K562 (cell line): Measurements from ENCODE around the gene LRP4. TPM values are rescaled to one million over a fixed set of nuclear protein-coding genes. Genes with fewer than 3 reads are reported as not detected.

Experiments used
- ATAC-seq: fragments of 200-7000 bp; cut with Tn5 transposase; 3 replicates; pipeline ENCODE4 v1.9.1; 2020; ENCODE audit warnings: moderate library complexity
- BruUV-seq: library from RNA; stranded (reverse); fragments of 400-500 nt; replicated peaks from 2 replicates; lab custom pipeline; 2021; lab: Mats Ljungman, UMichigan
- CTCF ChIA-PET: fragments of 300-600 bp; formaldehyde crosslinking; extraction: SDS; loops from one replicate; lab custom pipeline; 2021; ENCODE audit warnings: low intra/inter-chr PET ratio; lab: Yijun Ruan, JAX
- POLR2A ChIA-PET: fragments of 300-600, 350-650 bp; sonication (Branson Sonifier 250); formaldehyde crosslinking; extraction: SDS; loops from one replicate; lab custom pipeline; 2021; ENCODE audit warnings: antibody characterized with exemption, inconsistent platforms; lab: Yijun Ruan, JAX
- DNase-seq, 4 experiments: peaks; one replicate each; pipeline versions ENCODE4 v3.0.0 to v3.0.0-alpha.2; 2011 to 2018; ENCODE audit warnings: low spot score in 3 of 4, mixed read lengths in 3 of 4; ENCODE audit errors: extremely low read depth in 1 of 4
- FAIRE-seq: peaks from 2 replicates; lab custom pipeline; 2011; peaks lifted over from hg19 to GRCh38; lab: Jason Lieb, UNC
- H2AFZ ChIP-seq: 2 replicates; pipeline ENCODE4 v1.6.0; 2011; ENCODE audit warnings: low read depth, low read length, control low read depth, inconsistent platforms
- H3K27ac ChIP-seq: fragments of 200-600 bp; 3 replicates; pipeline ENCODE4 v1.8.0; 2011; ENCODE audit warnings: low read depth, mild to moderate bottlenecking, control low read depth, inconsistent platforms, low read length, moderate library complexity, mixed read lengths; ENCODE audit errors: extremely low read depth
- H3K27me3 ChIP-seq, 2 experiments: fragments of 300-600 bp in 1 of 2; 2 replicates in 1 of 2; 3 replicates in 1 of 2; pipeline versions ENCODE4 v1.6.0 to v1.8.0; 2011; ENCODE audit warnings: inconsistent platforms in 2 of 2, low read length in 2 of 2, mild to moderate bottlenecking in 1 of 2, mixed read lengths in 1 of 2, moderate library complexity in 1 of 2; ENCODE audit not compliant: control insufficient read depth in 2 of 2, insufficient read depth in 2 of 2
- H3K36me3 ChIP-seq: fragments of 300-600 bp; 3 replicates; pipeline ENCODE4 v1.8.0; 2011; ENCODE audit warnings: mild to moderate bottlenecking, low read length, inconsistent platforms; ENCODE audit not compliant: control insufficient read depth, insufficient read depth
- H3K4me1 ChIP-seq, 2 experiments: fragments of 200-600 bp in 1 of 2; replicated peaks in 1 of 2; 2 replicates in 1 of 2; 3 replicates in 1 of 2; pipeline versions ENCODE4 v1.5.1 to v1.8.0; 2011; ENCODE audit warnings: inconsistent platforms in 2 of 2, low read length in 2 of 2, mild to moderate bottlenecking in 1 of 2, mixed read lengths in 1 of 2, moderate library complexity in 1 of 2; ENCODE audit not compliant: control insufficient read depth in 2 of 2, insufficient read depth in 2 of 2
- H3K4me2 ChIP-seq: 2 replicates; pipeline ENCODE4 v1.6.1; 2011; ENCODE audit warnings: low read length, control low read depth, inconsistent platforms, mixed read lengths; ENCODE audit not compliant: insufficient read depth
- H3K4me3 ChIP-seq: fragments of 200-600 bp; sonication (generic), shearing (Covaris generic); 2 replicates; pipeline ENCODE4 v1.5.1; 2016; ENCODE audit warnings: control low read depth, inconsistent platforms
- H3K79me2 ChIP-seq: fragments of 200-600 bp; 3 replicates; pipeline ENCODE4 v1.8.0; 2011; ENCODE audit warnings: low read length, inconsistent platforms; ENCODE audit not compliant: control insufficient read depth, insufficient read depth
- H3K9ac ChIP-seq, 2 experiments: 2 replicates each; pipeline versions ENCODE4 v1.6.0 to v1.6.1; 2011; ENCODE audit warnings: low read depth in 2 of 2, low read length in 2 of 2, control low read depth in 1 of 2, inconsistent platforms in 1 of 2, mild to moderate bottlenecking in 1 of 2, mixed read lengths in 1 of 2; ENCODE audit not compliant: insufficient read depth in 1 of 2
- H3K9me1 ChIP-seq: one replicate; pipeline ENCODE4 v1.6.0; 2011; ENCODE audit warnings: inconsistent platforms, mild to moderate bottlenecking, low read length, moderate library complexity; ENCODE audit not compliant: control insufficient read depth, insufficient read depth
- H3K9me3 ChIP-seq: replicated peaks from 2 replicates; pipeline ENCODE4 v1.5.1; 2011; ENCODE audit warnings: low read depth, low read length, inconsistent platforms; ENCODE audit not compliant: control insufficient read depth, insufficient read depth
- H4K20me1 ChIP-seq: replicated peaks from 2 replicates; pipeline ENCODE4 v1.6.1; 2011; ENCODE audit warnings: low read length, inconsistent platforms, mixed read lengths; ENCODE audit not compliant: control insufficient read depth, insufficient read depth
- CUX1 ChIP-seq: fragments of 200-800 bp; sonication (Bioruptor generic); IDR thresholded peaks from 2 replicates; pipeline ENCODE4 v1.6.1; 2016; ENCODE audit warnings: missing genetic modification characterization, missing compliant biosample characterization
- LARP7 ChIP-seq: fragments of 450-650 bp; IDR thresholded peaks from 2 replicates; pipeline ENCODE4 v1.6.1; 2016
- MYBL2 ChIP-seq, 2 experiments: fragments of 450-650 bp in 1 of 2; sonication (generic) in 1 of 2; formaldehyde crosslinking in 1 of 2; IDR thresholded peaks; 2 replicates each; pipeline versions ENCODE4 v1.6.1 to v1.8.1; 2017 to 2022; ENCODE audit warnings: borderline replicate concordance in 1 of 2, inconsistent platforms in 1 of 2, low read depth in 1 of 2, mild to moderate bottlenecking in 1 of 2, missing genetic modification reagents in 1 of 2, moderate library complexity in 1 of 2
- ZBTB9 ChIP-seq: fragments of 450-650 bp; formaldehyde crosslinking; IDR thresholded peaks from 2 replicates; pipeline ENCODE4 v1.4.0; 2020; ENCODE audit warnings: mild to moderate bottlenecking, moderate library complexity
- ZNF316 ChIP-seq: fragments of 450-650 bp; IDR thresholded peaks from 2 replicates; pipeline ENCODE4 v1.6.1; 2016
- ZNF384 ChIP-seq: IDR thresholded peaks from 2 replicates; pipeline ENCODE4 v1.6.1; 2012; ENCODE audit warnings: low read depth, low read length, improper control_type of control experiment
- WGBS: fragments of 100-300 bp; shearing (Covaris generic); methylation state at CpG from one replicate; pipeline ENCODE4 v1.1.6; 2016; ENCODE audit warnings: low coverage, mixed read lengths; ENCODE audit not compliant: insufficient coverage; ENCODE audit errors: missing lambda C conversion rate; 5-methylcytosine and 5-hydroxymethylcytosine counted together
- in situ Hi-C: fragments of 300-500 bp; cut with MboI; formaldehyde crosslinking; loops from 4 replicates; pipeline ENCODE4 v1.15.0; 2018; ENCODE audit warnings: inconsistent platforms, mixed read lengths
- intact Hi-C: fragments of 100-400 bp; cut with micrococcal nuclease; formaldehyde crosslinking; loops from 2 replicates; pipeline ENCODE4 v1.14.2; 2022
- polyA plus RNA-seq, 8 experiments: library from polyadenylated mRNA; depleted of rRNA in 4 of 8; stranded (reverse) in 5 of 8; unstranded in 3 of 8; fragments of >200 nt; fragmentation: Nextera tagmentation in 2 of 8; fragmentation: Illumina TruSeq in 1 of 8; extraction: Ambion mirVana in 2 of 8; extraction: Trizol in 1 of 8; gene quantifications; 2 replicates each; pipeline versions ENCODE4 v1.2.1 to v1.2.3, GENCODE V29; 2011 to 2014; ENCODE audit warnings: inconsistent platforms in 1 of 8, missing spikeins in 1 of 8
- total RNA-seq, 7 experiments: library from RNA; depleted of rRNA in 6 of 7; stranded (reverse); fragments of >200 nt in 6 of 7; fragmentation: Illumina TruSeq in 2 of 7; extraction: Trizol in 2 of 7; gene quantifications; 2 replicates each; pipeline versions ENCODE4 v1.2.1 to v1.2.3, GENCODE V29; 2011 to 2021; ENCODE audit warnings: low replicate concordance in 1 of 7

LRP4 gene
- total and polyA plus RNA-seq, 9 of the 15 experiments (the other 6 are each of a cell fraction or from before 2014, with no cell fraction given), result 0.04 to 0.54 (median 0.10) TPM

GRCh38 chr11:46840116-46840515, 78.2 kb downstream of the LRP4 start (continued):
- no peak for TF ChIP-seq ZBTB9 (CRISPR knock-in tag)
- TF ChIP-seq MYBL2 (IDR thresholded peaks at IDR 0.05; ENCODE audit: low read depth), result no peak
- no peak for TF ChIP-seq MYBL2 (CRISPR knock-in tag; IDR thresholded peaks at IDR 0.05; ENCODE audit: borderline replicate concordance)
- TF ChIP-seq LARP7, result no peak

- peaks cover 12% of the 10 kb centered on the region; the same call in 1 of the 2 replicates for H4K20me1 ChIP-seq
- H3K79me2 ChIP-seq, result peaks cover 98% of the 10 kb centered on the region
- TF ChIP-seq ZNF384, result peak; percentile 60
- TF ChIP-seq ZNF316, result 0 out of 2 replicates have a peak, but pooled peaks have one; percentile 17
- TF ChIP-seq CUX1 (CRISPR knock-in tag), result no peak
- H3K4me1 ChIP-seq, result peaks cover 24% of the 10 kb centered on the region in 2 experiments; a peak in 4 of 5 replicates
- ChIA-PET CTCF (interaction anchor here (0.7 kb wide), 1 partner anchor 400 kb away, joined by 3 read pairs; no protein-coding TSS in a partner anchor), POLR2A (interaction anchor here (1.5 to 2.6 kb wide), 2 partner anchors 12 to 19 kb away, joined by 3 to 9 read pairs; no protein-coding TSS in a partner anchor)
- no peak overlapping the region for H3K4me3 ChIP-seq
- H3K9ac ChIP-seq, result no peak overlapping the region; a peak in 1 of 4 replicates
- H3K36me3 ChIP-seq, result peaks cover 51% of the 10 kb centered on the region
- no peak overlapping the region for H2AFZ ChIP-seq
- no peaks in the 10 kb centered on the region for H3K9me3 ChIP-seq
- no peak overlapping the region for H3K4me2 ChIP-seq
- in situ Hi-C loops (no loop called here), intact Hi-C loops (no loop called here)
- H3K9me1 ChIP-seq, result no peaks in the 10 kb centered on the region
- DNase-seq (no peak), FAIRE-seq (no peak), ATAC-seq (peak; percentile 56)
- 60% methylated on average over 6 of the region's 6 CpGs for WGBS
- H3K27ac ChIP-seq, result no peak overlapping the region; the same call in 2 of the 3 replicates
- no TSS peak for BruUV-seq
- no peaks in the 10 kb centered on the region for H3K27me3 ChIP-seq
Observed at GRCh38 chr11:46838501-46838900, 79.8 kb downstream of the LRP4 start.
